ENCODE results near the gene STPG3. TPM values are rescaled to one million over a fixed set of nuclear protein-coding genes. Genes with fewer than 3 reads are reported as not detected.

Gene STPG3
- total and polyA plus RNA-seq, 2 of the 13 experiments (the other 11 are each of a cell fraction or from before 2014, with no cell fraction given) = not detected

GRCh38 chr9:137277329-137278041 lies 26.4 kb downstream of the STPG3 start, which contains the start of gene TOR4A (continued):
- TF ChIP-seq CTCF (CRISPR knock-in tag; IDR thresholded peaks at IDR 0.05) (peak; percentile 83), ZNF660 (CRISPR knock-in tag; IDR thresholded peaks at IDR 0.05; ENCODE audit: borderline replicate concordance, low read depth) (no peak), HMG20A (CRISPR knock-in tag; IDR thresholded peaks at IDR 0.05; ENCODE audit: borderline replicate concordance) (no peak; the same call in 1 of the 2 replicates), ZNF775 (CRISPR knock-in tag; IDR thresholded peaks at IDR 0.05; ENCODE audit: borderline replicate concordance) (no peak), ERF (CRISPR knock-in tag; IDR thresholded peaks at IDR 0.05) (peak; percentile 86), ZFAT (CRISPR knock-in tag; conservative IDR thresholded peaks at IDR 0.05) (no peak), HOXA9 (CRISPR knock-in tag; IDR thresholded peaks at IDR 0.05; ENCODE audit: borderline replicate concordance) (no peak), MBD4 (IDR thresholded peaks at IDR 0.05; ENCODE audit: borderline replicate concordance, low read length) (no peak), RXRA (CRISPR knock-in tag; IDR thresholded peaks at IDR 0.05) (peak; percentile 76), ZNF781 (CRISPR knock-in tag; IDR thresholded peaks at IDR 0.05; ENCODE audit: borderline replicate concordance, not compliant biosample characterization) (no peak), ZNF3 (CRISPR knock-in tag; IDR thresholded peaks at IDR 0.05) (no peak), SMARCC2 (IDR thresholded peaks at IDR 0.05) (no peak), ZNF614 (CRISPR knock-in tag; IDR thresholded peaks at IDR 0.05; ENCODE audit: borderline replicate concordance) (no peak; the same call in 1 of the 2 replicates), ZNF292 (CRISPR knock-in tag; IDR thresholded peaks at IDR 0.05; ENCODE audit: borderline replicate concordance, low read depth) (peak; percentile 64; the same call in 1 of the 2 replicates), ZNF740 (CRISPR knock-in tag; IDR thresholded peaks at IDR 0.05) (peak; percentile 40), MAFK (conservative IDR thresholded peaks at IDR 0.05 in 1 of 2, IDR thresholded peaks at IDR 0.05 in 1 of 2; ENCODE audit: low read length in 2 of 2) (no peak), HNF1B (CRISPR knock-in tag; IDR thresholded peaks at IDR 0.05) (peak; percentile 71; the same call in 1 of the 2 replicates), RBM22 (optimal IDR thresholded peaks at IDR 0.05; ENCODE audit: low read length) (no peak), E2F1 (CRISPR knock-in tag; IDR thresholded peaks at IDR 0.05) (peak; percentile 58; the same call in 1 of the 2 replicates), KDM2A (CRISPR knock-in tag; IDR thresholded peaks at IDR 0.05; ENCODE audit: borderline replicate concordance, low read depth) (peak; percentile 94), ZBTB49 (CRISPR knock-in tag; IDR thresholded peaks at IDR 0.05; ENCODE audit: borderline replicate concordance) (no peak), PHF8 (CRISPR knock-in tag; IDR thresholded peaks at IDR 0.05) (peak; percentile 91), ARNT2 (CRISPR knock-in tag; IDR thresholded peaks at IDR 0.05; ENCODE audit: low read depth) (peak; percentile 51)

Measured in HepG2 (cell line).